Psoas muscle (tissue), 8 donors: ENCODE measurements around the gene ADORA1. TPM values are rescaled to one million over a fixed set of nuclear protein-coding genes. Genes with fewer than 3 reads are reported as not detected.

Experiments
- ATAC-seq, 4 donors: fragments of 200-7000 bp; cut with Tn5 transposase; one replicate each; pipeline ENCODE4 v1.9.1; 2020; ENCODE audit warnings: moderate library complexity in 3 of 4, mild to moderate bottlenecking in 2 of 4
- DNase-seq, 2 donors: peaks; one replicate each; pipeline ENCODE4 v3.0.0-alpha.2; 2020
- H3K27ac ChIP-seq: fragments of 200-600 bp; one replicate; pipeline ENCODE4 v1.8.0; 2022
- H3K27me3 ChIP-seq, 3 donors: fragments of 200-600 bp in 1 of 3; one replicate each; pipeline versions ENCODE4 v1.6.1 to v1.8.0; 2013 to 2022; ENCODE audit warnings: low read length in 2 of 3, mild to moderate bottlenecking in 2 of 3, moderate library complexity in 1 of 3; ENCODE audit not compliant: insufficient read depth in 3 of 3
- H3K36me3 ChIP-seq, 2 donors: fragments of 200-600 bp in 1 of 2; one replicate each; pipeline versions ENCODE4 v1.6.1 to v1.8.0; 2013 to 2022; ENCODE audit warnings: low read depth in 1 of 2, mild to moderate bottlenecking in 1 of 2, moderate library complexity in 1 of 2; ENCODE audit not compliant: insufficient read depth in 1 of 2
- H3K4me1 ChIP-seq: fragments of 200-600 bp; one replicate; pipeline ENCODE4 v1.8.0; 2022
- H3K4me3 ChIP-seq: fragments of 200-600 bp; one replicate; pipeline ENCODE4 v1.8.0; 2022; ENCODE audit warnings: mild to moderate bottlenecking
- H3K9me3 ChIP-seq: fragments of 200-600 bp; one replicate; pipeline ENCODE4 v1.8.0; 2022
- WGBS, 3 donors: extraction: QIAGEN DNeasy Blood & Tissue Kit; methylation state at CpG; one replicate each; pipeline versions ENCODE4 v1.1.6 to v1.1.7; 2013; 5-methylcytosine and 5-hydroxymethylcytosine counted together
- intact Hi-C, 2 donors: fragments of 100-400 bp; cut with DNase I; formaldehyde crosslinking; loops; one replicate each; pipeline versions ENCODE4 v1.11.0 to v1.14.2; 2022
- polyA plus RNA-seq, 3 donors: library from polyadenylated mRNA; stranded (reverse); fragments of 200-250 nt; gene quantifications; one replicate each; pipeline ENCODE4 v1.2.3, GENCODE V29; 2013
- total RNA-seq, 4 donors: library from RNA; stranded (reverse); fragmentation: NEBNext Ultra II Directional in 2 of 4; extraction: Animal tissue kit (Norgen Biotek cat#: 25700) in 2 of 4; gene quantifications; one replicate each; pipeline versions ENCODE4 v1.2.1 to v1.2.4, GENCODE V29; 2021 to 2023
- TF ChIP-seq, protein P1 (sequence below): fragments of 200-600 bp; IDR thresholded peaks from one replicate; pipeline ENCODE4 v1.8.0; 2022; ENCODE audit warnings: antibody characterized with exemption
- donor health status: healthy with polysubstance abuse.
- donor health status: DM: no; HTN: no; CAD: no; lungs with moderate emphysema.
- donor health status: Bipolar disorder and iron deficiency.
- donor health status: healthy.
- donor health status: DM: yes; HTN: yes; CAD: no.
- donor health status: DM: no; HTN: no; CAD: no.
- donor health status: DM: no; HTN: no; CAD: no.
- donor health status: DM: yes; HTN: yes; CAD: no.

The ADORA1 gene
- total and polyA plus RNA-seq, 7 donors = 1.1 to 10.4 (median 1.8) TPM

DNA sequence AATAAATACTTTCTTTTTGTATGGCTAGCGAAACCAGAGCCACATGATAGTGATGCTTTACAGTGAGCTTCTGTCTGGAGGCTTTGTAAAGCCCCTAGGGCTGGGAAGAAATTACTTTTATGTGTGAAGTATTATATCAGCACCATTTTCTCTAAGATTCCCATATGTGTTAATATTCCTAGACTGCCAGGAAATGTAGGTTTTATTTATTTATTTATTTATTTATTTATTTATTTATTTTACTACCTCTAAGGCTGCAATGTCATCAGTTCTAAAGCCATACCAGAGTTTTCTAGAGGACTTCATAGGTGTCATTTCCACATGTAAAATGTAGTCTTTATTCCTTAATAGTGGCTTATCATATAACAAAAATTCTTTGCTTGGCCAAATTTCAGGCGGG lies 63.4 kb downstream of the ADORA1 start:
- DNase-seq (no peak), ATAC-seq (no peak)
- TF ChIP-seq, protein P1, sequence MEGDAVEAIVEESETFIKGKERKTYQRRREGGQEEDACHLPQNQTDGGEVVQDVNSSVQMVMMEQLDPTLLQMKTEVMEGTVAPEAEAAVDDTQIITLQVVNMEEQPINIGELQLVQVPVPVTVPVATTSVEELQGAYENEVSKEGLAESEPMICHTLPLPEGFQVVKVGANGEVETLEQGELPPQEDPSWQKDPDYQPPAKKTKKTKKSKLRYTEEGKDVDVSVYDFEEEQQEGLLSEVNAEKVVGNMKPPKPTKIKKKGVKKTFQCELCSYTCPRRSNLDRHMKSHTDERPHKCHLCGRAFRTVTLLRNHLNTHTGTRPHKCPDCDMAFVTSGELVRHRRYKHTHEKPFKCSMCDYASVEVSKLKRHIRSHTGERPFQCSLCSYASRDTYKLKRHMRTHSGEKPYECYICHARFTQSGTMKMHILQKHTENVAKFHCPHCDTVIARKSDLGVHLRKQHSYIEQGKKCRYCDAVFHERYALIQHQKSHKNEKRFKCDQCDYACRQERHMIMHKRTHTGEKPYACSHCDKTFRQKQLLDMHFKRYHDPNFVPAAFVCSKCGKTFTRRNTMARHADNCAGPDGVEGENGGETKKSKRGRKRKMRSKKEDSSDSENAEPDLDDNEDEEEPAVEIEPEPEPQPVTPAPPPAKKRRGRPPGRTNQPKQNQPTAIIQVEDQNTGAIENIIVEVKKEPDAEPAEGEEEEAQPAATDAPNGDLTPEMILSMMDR = no peak
- 97 to 99% (median 97%) methylated on average over 2 of the region's 2 CpGs for WGBS, 3 donors
- no peaks in the 10 kb centered on the region for H3K27me3 ChIP-seq
- H3K4me1 ChIP-seq = peaks cover 14% of the 10 kb centered on the region
- H3K36me3 ChIP-seq = no peaks in the 10 kb centered on the region
- no peak overlapping the region for H3K27ac ChIP-seq
- H3K4me3 ChIP-seq = no peak overlapping the region
- intact Hi-C loops = no loop called here
- H3K9me3 ChIP-seq = no peaks in the 10 kb centered on the region

DNA sequence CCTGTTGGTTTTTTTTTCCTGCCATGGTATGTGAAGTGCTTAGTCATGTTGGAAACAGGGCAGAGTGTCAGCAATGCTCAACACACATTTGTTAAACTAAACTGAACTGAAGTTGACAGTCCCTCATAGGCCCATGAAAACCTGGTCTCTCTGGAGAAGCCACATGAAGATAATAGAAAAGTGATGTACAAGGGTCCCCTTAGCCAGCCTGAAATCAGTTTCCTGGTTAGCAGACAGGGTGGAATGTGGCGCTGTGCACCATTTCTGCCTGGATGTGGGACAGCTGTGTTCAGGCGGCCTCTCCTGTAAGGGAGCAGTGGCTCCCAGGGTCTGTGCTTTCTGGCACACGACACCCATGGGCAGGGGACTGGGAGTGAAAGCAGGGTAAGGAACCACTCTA lies 68.8 kb downstream of the ADORA1 start:
- Histone ChIP-seq H3K36me3 (no peaks in the 10 kb centered on the region), H3K4me1 (peaks cover 27% of the 10 kb centered on the region), H3K4me3 (no peak overlapping the region), H3K27me3 (no peaks in the 10 kb centered on the region), H3K27ac (no peak overlapping the region), H3K9me3 (no peaks in the 10 kb centered on the region)
- DNase-seq (no peak), ATAC-seq (no peak)
- TF ChIP-seq, protein P1 = no peak
- intact Hi-C loops = no loop called here
- 72 to 81% (median 79%) methylated on average over 3 of the region's 3 CpGs for WGBS, 3 donors

DNA sequence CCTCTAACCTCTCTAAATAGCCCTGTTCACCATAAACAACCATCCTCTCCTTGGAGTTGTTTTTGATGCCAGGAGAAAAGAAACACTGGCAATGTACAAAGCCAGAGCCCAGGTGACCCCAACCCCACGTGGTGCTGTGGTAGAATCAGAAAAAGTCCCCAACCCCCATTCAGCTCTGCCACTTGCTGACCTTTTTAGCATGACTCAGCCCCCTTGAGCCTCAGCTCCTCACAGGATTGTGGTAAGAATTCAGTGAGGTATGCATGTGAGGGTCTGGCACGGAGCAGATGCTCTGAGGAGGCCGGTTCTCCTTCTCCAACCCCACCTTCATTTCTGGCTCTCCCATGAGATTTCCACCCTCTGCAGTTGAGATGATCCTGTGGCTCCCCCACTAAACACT lies 70.1 kb downstream of the ADORA1 start:
- no peak for DNase-seq
- H3K9me3 ChIP-seq = no peaks in the 10 kb centered on the region
- H3K27me3 ChIP-seq = no peaks in the 10 kb centered on the region
- 62 to 65% (median 63%) methylated on average over 3 of the region's 3 CpGs for WGBS, 3 donors
- ATAC-seq = no peak
- H3K4me1 ChIP-seq = peaks cover 38% of the 10 kb centered on the region
- H3K27ac ChIP-seq = no peak overlapping the region
- intact Hi-C loops = no loop called here
- H3K4me3 ChIP-seq = no peak overlapping the region
- H3K36me3 ChIP-seq = no peaks in the 10 kb centered on the region
- TF ChIP-seq, protein P1 = no peak

DNA sequence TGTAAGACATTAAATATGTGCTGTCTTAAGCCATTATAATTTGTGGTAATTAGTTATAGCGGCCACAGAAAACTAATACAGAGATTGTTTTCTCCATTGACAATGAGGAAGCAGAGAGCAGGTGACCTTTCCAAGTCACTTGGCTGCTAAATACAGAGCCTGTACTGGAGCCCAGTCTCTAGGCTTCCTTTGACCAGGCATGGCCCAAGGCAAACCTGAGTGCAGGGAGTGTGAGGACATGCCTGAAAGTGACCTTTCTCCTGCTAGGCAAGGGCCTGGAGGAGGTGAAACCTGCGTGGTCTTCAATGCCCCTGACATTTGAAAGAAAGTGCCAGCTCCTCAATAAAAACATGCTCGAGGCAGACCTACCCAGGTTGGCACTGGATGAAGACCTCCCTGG lies 71.5 kb downstream of the ADORA1 start:
- peaks cover 45% of the 10 kb centered on the region for H3K4me1 ChIP-seq
- H3K27ac ChIP-seq = no peak overlapping the region
- H3K9me3 ChIP-seq = no peaks in the 10 kb centered on the region
- ATAC-seq = peak in 1 of 4 donors; percentile 36
- intact Hi-C loops = no loop called here
- H3K36me3 ChIP-seq = no peaks in the 10 kb centered on the region
- H3K27me3 ChIP-seq = no peaks in the 10 kb centered on the region
- WGBS, 3 donors = 38 to 67% (median 65%) methylated on average over 3 of the region's 3 CpGs
- TF ChIP-seq, protein P1 = no peak
- DNase-seq = no peak
- no peak overlapping the region for H3K4me3 ChIP-seq

DNA sequence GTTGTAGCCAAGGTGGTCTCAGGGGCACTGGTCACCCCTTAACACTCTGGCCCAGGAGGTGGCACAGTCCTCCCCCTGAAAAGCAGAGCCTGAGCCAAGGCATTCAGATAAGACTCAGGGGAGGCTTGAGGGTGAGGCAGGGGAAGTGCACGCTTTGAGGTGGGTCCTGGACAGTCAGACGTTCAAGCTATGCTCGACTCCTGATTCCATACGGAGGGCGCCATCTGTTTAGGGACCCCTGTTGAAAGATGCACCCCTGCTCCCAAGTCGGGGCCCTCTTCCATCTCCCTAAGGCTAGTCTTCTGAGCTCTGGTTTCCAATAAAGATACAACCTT lies 71.9 kb downstream of the ADORA1 start:
- no peak for ATAC-seq
- intact Hi-C loops = no loop called here
- 87 to 93% (median 88%) methylated on average over 6 of the region's 6 CpGs for WGBS, 3 donors

More for the DNA sequence above, 71.9 kb downstream of the ADORA1 start:
- Histone ChIP-seq H3K4me1 (peaks cover 45% of the 10 kb centered on the region), H3K27me3 (no peaks in the 10 kb centered on the region), H3K27ac (peak overlapping the region; percentile 83), H3K4me3 (no peak overlapping the region), H3K36me3 (no peaks in the 10 kb centered on the region), H3K9me3 (no peaks in the 10 kb centered on the region)
- TF ChIP-seq, protein P1 = no peak
- DNase-seq = no peak
